Right cardiac atrium (tissue), 5 donors: Measurements from ENCODE around the gene SLAMF9. TPM values are rescaled to one million over a fixed set of nuclear protein-coding genes. Genes with fewer than 3 reads are reported as not detected.

ENCODE experiments used
- ATAC-seq, 2 donors: fragments of 200-7000 bp; cut with Tn5 transposase; one replicate each; pipeline versions ENCODE4 v1.8.0 to v1.9.1; 2020; ENCODE audit warnings: moderate library complexity in 2 of 2, mild to moderate bottlenecking in 1 of 2
- DNase-seq, 3 donors: peaks; one replicate each; pipeline ENCODE4 v3.0.0-alpha.2; 2020
- H3K27ac ChIP-seq: one replicate; pipeline ENCODE4 v1.5.1; 2013; ENCODE audit warnings: mild to moderate bottlenecking, low read length, control low read depth, moderate library complexity
- H3K27me3 ChIP-seq: one replicate; pipeline ENCODE4 v1.6.1; 2013; ENCODE audit not compliant: control insufficient read depth, insufficient read depth
- H3K4me1 ChIP-seq: one replicate; pipeline ENCODE4 v1.6.1; 2013; ENCODE audit warnings: low read length; ENCODE audit not compliant: control insufficient read depth, insufficient read depth
- H3K4me3 ChIP-seq: one replicate; pipeline ENCODE4 v1.5.1; 2013; ENCODE audit warnings: low read length, control low read depth
- H3K9me3 ChIP-seq: one replicate; pipeline ENCODE4 v1.6.1; 2013; ENCODE audit warnings: low read length; ENCODE audit not compliant: control insufficient read depth
- WGBS: extraction: QIAGEN DNeasy Blood & Tissue Kit; methylation state at CpG from one replicate; pipeline ENCODE4 v1.1.7; 2013; 5-methylcytosine and 5-hydroxymethylcytosine counted together
- intact Hi-C, 4 donors: fragments of 100-400 bp; cut with DNase I; formaldehyde crosslinking; loops; one replicate each; pipeline versions ENCODE4 v1.11.0 to v1.14.0; 2022 to 2023
- polyA plus RNA-seq: library from polyadenylated mRNA; stranded (reverse); fragments of 200-250 nt; gene quantifications from one replicate; pipeline ENCODE4 v1.2.3, GENCODE V29; 2013
- total RNA-seq, 4 donors: library from RNA; stranded (reverse); fragmentation: NEBNext Ultra II Directional; extraction: Animal tissue kit (Norgen Biotek cat#: 25700); gene quantifications; one replicate each; pipeline ENCODE4 v1.2.1, GENCODE V29; 2021
- donor health status: healthy with polysubstance abuse.
- donor health status: DM: no; HTN: yes; CAD: no.
- donor health status: DM: no; HTN: no; CAD: no.
- donor health status: DM: no; HTN: yes; CAD: no; lungs with severe emphysema.
- donor health status: DM: yes; HTN: yes; CAD: no.

Gene SLAMF9
- total and polyA plus RNA-seq, 5 donors = not detected

DNA sequence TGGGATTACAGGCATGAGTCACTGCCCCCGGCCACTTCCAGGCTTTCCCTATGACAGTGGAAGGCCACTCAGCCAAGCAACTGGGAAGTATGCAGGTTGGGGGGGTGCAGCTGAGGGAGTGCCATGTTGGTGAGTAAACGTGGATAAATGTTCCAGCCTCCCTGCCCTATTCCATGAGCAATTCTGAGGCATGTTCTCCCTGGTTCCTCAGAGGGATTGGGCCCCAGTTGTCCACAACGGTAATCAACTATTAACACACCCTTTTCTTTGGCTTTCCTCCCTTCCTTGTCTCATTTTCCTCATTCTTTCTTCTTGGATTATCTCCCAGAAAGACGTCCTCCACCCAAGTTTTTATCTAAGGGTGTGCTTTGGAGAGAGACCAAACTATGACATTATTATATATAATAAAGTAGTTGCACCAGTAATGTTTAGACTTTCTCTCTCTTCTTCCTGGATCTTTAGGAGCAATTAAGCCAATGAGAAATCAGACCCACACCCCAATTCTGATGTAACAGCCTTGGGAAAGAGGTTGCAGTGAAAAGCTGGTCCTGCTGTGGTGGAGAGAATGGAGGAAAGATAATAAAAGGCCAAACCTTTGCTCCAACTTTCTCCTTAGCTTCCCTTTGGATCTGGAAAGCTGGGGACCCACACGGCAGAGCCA is 6.8 kb upstream of the SLAMF9 start:
- Histone ChIP-seq H3K4me3 (no peak overlapping the region), H3K27me3 (no peaks in the 10 kb centered on the region), H3K4me1 (no peaks in the 10 kb centered on the region), H3K27ac (peak overlapping the region; percentile 53), H3K9me3 (no peaks in the 10 kb centered on the region)
- 38% methylated on average over 5 of the region's 5 CpGs for WGBS
- peak; percentile 90 to 95 for ATAC-seq
- intact Hi-C loops = no loop called here
- DNase-seq = peak; percentile 79 to 88 (median 84)

DNA sequence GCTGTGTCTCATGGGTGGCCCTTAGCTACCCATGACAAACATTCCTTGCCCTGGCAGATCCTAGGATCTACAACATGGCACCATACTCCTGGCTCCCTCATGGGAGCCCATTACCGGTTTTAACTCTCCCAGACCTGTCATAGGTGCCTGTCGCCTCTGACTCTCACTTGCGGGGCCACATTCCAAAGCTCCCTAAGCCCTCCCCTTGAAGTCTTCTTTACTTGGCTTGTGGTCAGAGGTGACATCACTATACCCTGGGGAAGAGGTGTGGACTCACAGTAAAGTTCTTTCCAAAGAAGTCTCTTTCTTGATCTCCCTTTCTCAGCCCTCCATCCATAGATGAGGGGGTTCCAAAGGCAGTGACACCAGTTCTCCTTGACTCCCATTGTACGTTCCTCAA is 5.4 kb upstream of the SLAMF9 start:
- no peak for ATAC-seq
- DNase-seq = no peak

DNA sequence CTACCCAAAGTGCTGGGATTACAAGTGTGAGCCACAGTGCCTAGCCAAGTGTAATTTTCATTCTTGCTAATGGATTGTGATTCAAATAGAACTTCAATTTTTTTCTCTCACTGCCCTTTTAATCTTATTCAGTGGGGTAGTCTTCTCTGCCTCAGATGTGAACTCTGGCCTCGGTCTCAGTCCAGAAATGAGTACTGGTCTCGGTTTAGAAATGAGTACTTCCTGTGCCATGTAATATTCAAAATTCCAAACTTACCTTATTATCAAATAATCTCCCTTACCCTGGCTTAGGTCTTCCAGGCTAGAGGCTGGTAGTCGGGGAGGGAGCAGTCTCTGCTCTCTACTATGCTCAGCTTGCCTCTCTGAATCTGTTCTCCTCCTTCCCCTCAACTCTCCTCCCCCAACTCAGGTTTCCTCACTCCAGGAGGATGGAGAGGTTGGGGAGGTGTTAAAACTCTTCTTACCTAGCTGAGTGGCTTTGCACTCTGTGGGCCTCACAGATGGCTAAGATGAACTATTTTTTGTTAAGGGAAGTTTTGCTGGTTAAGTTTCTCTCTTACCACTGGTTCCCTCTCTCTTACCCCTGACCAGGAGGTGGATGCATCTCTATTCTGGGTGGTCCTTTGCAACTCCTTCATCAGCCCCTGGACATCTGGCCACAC is 4.8 kb upstream of the SLAMF9 start:
- H3K9me3 ChIP-seq = no peaks in the 10 kb centered on the region
- ATAC-seq (no peak), DNase-seq (no peak)
- 73% methylated on average over 3 of the region's 3 CpGs for WGBS
- intact Hi-C loops = no loop called here
- H3K4me3 ChIP-seq = no peak overlapping the region
- H3K27me3 ChIP-seq = no peaks in the 10 kb centered on the region
- H3K27ac ChIP-seq = no peak overlapping the region
- H3K4me1 ChIP-seq = no peaks in the 10 kb centered on the region

More for the DNA sequence above, 5.4 kb upstream of the SLAMF9 start:
- Histone ChIP-seq H3K4me1 (no peaks in the 10 kb centered on the region), H3K27ac (no peak overlapping the region), H3K4me3 (no peak overlapping the region), H3K9me3 (no peaks in the 10 kb centered on the region), H3K27me3 (no peaks in the 10 kb centered on the region)
- 63% methylated on average over 4 of the region's 4 CpGs for WGBS
- intact Hi-C loops = no loop called here

DNA sequence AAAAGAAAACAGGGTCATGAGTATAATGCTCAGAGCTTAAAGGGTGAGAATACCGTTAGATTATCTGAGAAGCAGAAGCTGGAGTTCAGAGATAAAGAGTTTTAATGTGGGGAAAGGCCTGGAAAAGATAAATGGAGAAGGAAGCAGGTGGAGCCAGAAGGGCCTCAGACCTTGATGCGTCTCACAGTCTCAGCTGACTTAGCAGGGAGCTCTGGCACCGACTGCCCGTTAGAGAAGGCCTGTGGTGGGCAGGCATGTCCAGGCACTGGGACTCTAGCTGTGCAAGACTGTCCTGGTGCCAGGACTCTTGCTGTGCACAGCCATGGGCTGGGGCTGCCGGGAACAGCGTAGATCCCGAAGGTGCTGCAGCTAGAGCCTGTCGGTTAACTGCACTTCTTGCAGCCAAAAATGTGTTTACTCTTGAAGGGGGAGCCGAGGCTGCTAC is 3.8 kb upstream of the SLAMF9 start:
- H3K27ac ChIP-seq = no peak overlapping the region
- DNase-seq (no peak), ATAC-seq (no peak)
- no peaks in the 10 kb centered on the region for H3K9me3 ChIP-seq
- no peak overlapping the region for H3K4me3 ChIP-seq
- intact Hi-C loops = no loop called here
- no peaks in the 10 kb centered on the region for H3K4me1 ChIP-seq
- 38% methylated on average over 9 of the region's 9 CpGs for WGBS
- no peaks in the 10 kb centered on the region for H3K27me3 ChIP-seq

DNA sequence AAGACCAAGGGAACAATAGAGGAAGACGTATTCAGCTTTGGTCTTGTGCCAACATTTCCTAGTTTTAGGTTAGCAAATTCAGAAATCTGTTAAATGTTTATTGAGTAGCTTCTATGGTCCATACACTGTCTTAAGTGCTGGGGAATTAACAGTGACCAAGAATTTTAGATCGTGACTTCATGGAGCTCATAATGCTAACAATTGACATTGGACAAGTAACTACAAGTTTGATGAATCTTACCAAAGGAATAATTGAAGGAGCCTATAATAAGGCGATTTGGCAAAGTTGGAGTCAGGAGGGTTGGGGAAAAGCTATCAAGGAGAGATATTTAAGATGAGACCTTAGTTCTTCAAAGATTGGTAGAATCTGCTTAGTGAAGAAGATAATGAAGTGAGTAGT is 1.4 kb upstream of the SLAMF9 start:
- Histone ChIP-seq H3K9me3 (no peaks in the 10 kb centered on the region), H3K4me1 (no peaks in the 10 kb centered on the region), H3K4me3 (no peak overlapping the region), H3K27me3 (no peaks in the 10 kb centered on the region), H3K27ac (no peak overlapping the region)
- no peak for DNase-seq
- intact Hi-C loops = no loop called here
- ATAC-seq = no peak
- WGBS = 88% methylated on average over 3 of the region's 3 CpGs

DNA sequence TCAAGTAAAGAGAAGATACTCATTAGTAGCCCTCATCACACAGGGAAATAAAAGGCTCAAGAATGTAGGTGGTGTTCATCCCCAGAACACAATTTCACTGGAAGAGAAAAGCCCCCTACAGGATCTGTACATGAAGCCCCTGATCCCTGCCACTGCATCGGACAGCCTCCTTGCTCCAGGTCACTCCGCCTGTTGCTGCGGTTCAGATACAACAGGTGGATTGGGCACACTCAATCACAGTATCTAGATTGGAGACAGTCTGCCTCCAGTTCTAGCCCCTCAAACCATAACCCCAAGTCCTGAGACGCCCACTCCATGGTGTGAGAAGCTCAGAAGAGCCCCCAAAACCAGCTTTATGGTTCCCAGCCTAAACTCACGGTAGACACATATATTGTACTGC is 1.1 kb downstream of the SLAMF9 start:
- H3K27ac ChIP-seq = no peak overlapping the region
- ATAC-seq (no peak), DNase-seq (no peak)
- H3K9me3 ChIP-seq = no peaks in the 10 kb centered on the region
- no peaks in the 10 kb centered on the region for H3K27me3 ChIP-seq
- H3K4me1 ChIP-seq = no peaks in the 10 kb centered on the region
- intact Hi-C loops = no loop called here
- H3K4me3 ChIP-seq = no peak overlapping the region
- WGBS = 85% methylated on average over 5 of the region's 5 CpGs

DNA sequence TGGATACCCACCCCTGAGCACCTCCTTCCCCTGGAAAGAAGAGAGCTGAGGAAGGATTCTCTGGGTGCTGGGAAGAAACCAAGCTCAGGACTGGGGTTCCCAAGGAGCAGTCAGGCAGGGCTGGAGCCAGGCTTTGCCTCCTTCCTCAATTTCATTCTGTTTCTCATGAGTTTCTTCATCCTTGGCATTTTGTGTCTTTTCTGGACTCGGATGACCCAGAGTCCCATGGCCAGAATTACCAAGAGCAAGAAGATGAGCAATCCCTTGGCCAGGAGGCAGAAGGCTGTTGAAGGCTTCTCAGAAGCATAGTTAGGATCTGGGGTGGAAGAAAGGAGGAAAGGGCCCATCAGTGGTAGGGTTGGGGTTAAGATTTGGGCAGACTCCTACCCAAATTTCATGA is 2.5 kb downstream of the SLAMF9 start:
- H3K4me3 ChIP-seq = no peak overlapping the region
- H3K9me3 ChIP-seq = no peaks in the 10 kb centered on the region
- DNase-seq (no peak), ATAC-seq (no peak)
- no peaks in the 10 kb centered on the region for H3K4me1 ChIP-seq
- no peaks in the 10 kb centered on the region for H3K27me3 ChIP-seq
- WGBS = 72% methylated on average over 1 of the region's 1 CpG
- H3K27ac ChIP-seq = no peak overlapping the region
- intact Hi-C loops = no loop called here

DNA sequence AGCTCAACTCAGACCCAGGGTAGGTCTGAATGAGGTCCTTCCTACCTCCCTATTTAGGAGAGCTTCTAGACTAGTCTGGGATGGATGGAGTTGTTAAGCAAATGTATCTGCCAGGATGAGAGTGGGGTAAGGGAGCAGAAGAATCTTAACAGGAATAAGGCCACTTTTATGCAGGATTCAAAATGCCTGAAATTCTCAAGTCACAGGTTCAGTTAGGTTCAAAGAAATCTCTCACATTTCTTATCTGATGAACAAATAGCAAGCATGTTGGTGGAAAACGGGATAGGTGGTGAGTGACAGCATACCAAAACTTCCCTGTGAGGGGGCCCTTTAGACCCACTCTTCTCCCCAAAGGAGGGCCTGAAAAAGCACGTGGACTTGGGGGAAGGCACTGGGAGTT is 3.0 kb downstream of the SLAMF9 start:
- intact Hi-C loops = no loop called here
- Histone ChIP-seq H3K27me3 (no peaks in the 10 kb centered on the region), H3K4me1 (no peaks in the 10 kb centered on the region), H3K4me3 (no peak overlapping the region), H3K27ac (no peak overlapping the region), H3K9me3 (no peaks in the 10 kb centered on the region)
- 66% methylated on average over 2 of the region's 2 CpGs for WGBS
- DNase-seq (no peak), ATAC-seq (no peak)

DNA sequence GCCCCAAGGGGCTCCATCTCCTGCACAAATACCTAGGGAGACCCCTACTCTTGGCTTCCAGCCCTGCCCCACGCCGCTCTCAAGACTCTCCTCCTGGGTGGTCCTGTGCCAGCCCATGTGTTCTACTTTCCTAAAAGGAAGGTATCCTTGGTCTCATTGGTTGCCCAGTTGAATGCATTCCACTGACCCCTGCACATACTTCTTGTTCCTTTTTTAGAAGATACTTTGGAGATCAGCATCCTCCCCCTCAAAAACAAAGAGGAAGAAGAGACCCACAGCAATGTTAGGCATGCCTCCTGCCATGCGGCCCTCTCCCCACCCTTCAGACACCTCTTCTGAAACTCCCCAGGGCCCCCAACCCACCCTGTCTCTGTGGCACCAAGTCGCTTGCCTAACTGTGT is 4.1 kb downstream of the SLAMF9 start:
- intact Hi-C loops = no loop called here
- Histone ChIP-seq H3K9me3 (no peaks in the 10 kb centered on the region), H3K27me3 (no peaks in the 10 kb centered on the region), H3K4me1 (no peaks in the 10 kb centered on the region), H3K4me3 (no peak overlapping the region), H3K27ac (no peak overlapping the region)
- 89% methylated on average over 4 of the region's 4 CpGs for WGBS
- DNase-seq (no peak), ATAC-seq (no peak)

DNA sequence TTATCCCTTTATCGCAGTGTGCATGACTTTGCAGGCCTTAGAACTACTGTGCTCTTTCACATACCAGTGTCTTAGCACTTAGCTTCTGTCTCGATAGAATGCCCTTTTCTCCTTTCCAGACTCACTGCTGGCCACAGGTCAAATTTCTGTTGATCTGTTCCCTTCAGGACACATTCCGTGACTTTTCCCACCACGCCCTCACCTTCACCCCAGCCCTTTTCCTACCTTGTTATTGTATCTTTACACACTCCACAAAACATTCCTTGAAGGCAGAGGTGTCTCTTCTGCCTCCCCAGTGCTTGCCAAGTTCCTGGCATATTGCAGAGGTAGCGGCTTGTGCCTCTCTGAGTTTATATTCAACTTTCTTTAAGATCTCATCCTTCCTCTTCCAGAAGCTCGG is 4.9 kb downstream of the SLAMF9 start:
- H3K4me1 ChIP-seq = no peaks in the 10 kb centered on the region
- no peak overlapping the region for H3K4me3 ChIP-seq
- 72% methylated on average over 6 of the region's 6 CpGs for WGBS
- no peaks in the 10 kb centered on the region for H3K27me3 ChIP-seq
- intact Hi-C loops = no loop called here
- H3K9me3 ChIP-seq = no peaks in the 10 kb centered on the region
- ATAC-seq = no peak
- H3K27ac ChIP-seq = no peak overlapping the region
- DNase-seq = no peak

DNA sequence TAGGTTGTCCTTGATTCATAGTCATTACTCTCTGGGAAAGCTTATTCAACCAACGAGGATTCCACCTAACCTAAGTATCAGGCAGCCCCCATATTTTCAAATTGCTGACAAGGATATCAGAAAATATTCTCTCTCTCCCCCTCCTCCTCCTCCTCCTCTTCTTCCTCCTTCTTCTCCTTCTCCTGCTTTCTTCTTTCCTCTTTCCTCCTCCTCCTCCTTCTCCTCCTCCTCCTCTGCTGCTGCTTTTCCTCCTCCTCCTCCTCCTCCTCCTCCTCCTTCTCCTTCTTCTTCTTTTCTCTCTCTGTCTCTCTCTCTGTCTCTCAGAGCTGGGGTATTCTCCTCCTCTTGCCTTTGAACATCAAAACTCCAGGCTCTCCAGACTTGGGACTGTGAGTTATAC is 6.1 kb downstream of the SLAMF9 start:
- no peak for ATAC-seq
- Histone ChIP-seq H3K27ac (no peak overlapping the region), H3K4me3 (no peak overlapping the region), H3K9me3 (no peaks in the 10 kb centered on the region), H3K4me1 (no peaks in the 10 kb centered on the region), H3K27me3 (no peaks in the 10 kb centered on the region)
- DNase-seq = no peak
- WGBS = 76% methylated on average over 1 of the region's 1 CpG
- intact Hi-C loops = no loop called here
